GM23338 (cell line): ENCODE results near the gene ACAD9. TPM values are rescaled to one million over a fixed set of nuclear protein-coding genes. Genes with fewer than 3 reads are reported as not detected.

Source experiments
- ATAC-seq: fragments of 200-7000 bp; cut with Tn5 transposase; 3 replicates; pipeline ENCODE4 v1.9.1; 2020
- DNase-seq: peaks from one replicate; pipeline ENCODE4 v3.0.0-alpha.2; 2015; ENCODE audit warnings: low spot score
- H2AFZ ChIP-seq: fragments of 200-600 bp; sonication (generic); 2 replicates; pipeline ENCODE4 v1.8.0; 2016; ENCODE audit warnings: antibody characterized with exemption, mild to moderate bottlenecking, moderate library complexity
- H3F3A ChIP-seq: fragments of 200-600 bp; sonication (generic); replicated peaks from 2 replicates; pipeline ENCODE4 v1.8.0; 2017; ENCODE audit warnings: antibody characterized with exemption, mixed run types, low read depth
- H3K27ac ChIP-seq: fragments of 200-600 bp; sonication (generic); 2 replicates; pipeline ENCODE4 v1.6.1; 2016; ENCODE audit warnings: low read depth
- H3K27me3 ChIP-seq: fragments of 200-600 bp; sonication (generic); 2 replicates; pipeline ENCODE4 v1.8.0; 2016; ENCODE audit warnings: mild to moderate bottlenecking, mixed run types, moderate library complexity; ENCODE audit not compliant: insufficient read depth
- H3K36me3 ChIP-seq: fragments of 200-600 bp; sonication (generic); 2 replicates; pipeline ENCODE4 v1.8.0; 2016; ENCODE audit warnings: mild to moderate bottlenecking; ENCODE audit not compliant: insufficient read depth
- H3K4me1 ChIP-seq: fragments of 200-600 bp; sonication (generic); 2 replicates; pipeline ENCODE4 v1.8.0; 2016; ENCODE audit warnings: mild to moderate bottlenecking, moderate library complexity; ENCODE audit not compliant: insufficient read depth
- H3K4me2 ChIP-seq: fragments of 200-600 bp; sonication (generic); 2 replicates; pipeline ENCODE4 v1.7.1; 2017; ENCODE audit warnings: mixed run types
- H3K4me3 ChIP-seq: fragments of 200-600 bp; sonication (generic); 2 replicates; pipeline ENCODE4 v1.6.1; 2016; ENCODE audit warnings: mixed run types
- H3K79me2 ChIP-seq: fragments of 200-600 bp; sonication (generic); replicated peaks from 2 replicates; pipeline ENCODE4 v1.8.0; 2017; ENCODE audit warnings: mild to moderate bottlenecking; ENCODE audit not compliant: insufficient read depth
- H3K9me2 ChIP-seq: fragments of 200-600 bp; sonication (generic); 2 replicates; pipeline ENCODE4 v1.8.0; 2017; ENCODE audit not compliant: insufficient read depth
- H4K20me1 ChIP-seq: fragments of 200-600 bp; sonication (generic); replicated peaks from 2 replicates; pipeline ENCODE4 v1.8.0; 2017; ENCODE audit warnings: mild to moderate bottlenecking; ENCODE audit not compliant: insufficient read depth
- H3K27ac Mint-ChIP-seq: 2 replicates; pipeline ENCODE4 v1.8.0; 2020; ENCODE audit warnings: inconsistent platforms, mild to moderate bottlenecking, moderate library complexity, mixed read lengths
- H3K27me3 Mint-ChIP-seq: 3 replicates; pipeline ENCODE4 v1.8.0; 2022; ENCODE audit warnings: low read depth, mild to moderate bottlenecking, moderate library complexity, mixed read lengths, inconsistent platforms; ENCODE audit not compliant: insufficient read depth, poor library complexity
- H3K36me3 Mint-ChIP-seq: 3 replicates; pipeline ENCODE4 v1.8.0; 2021; ENCODE audit warnings: low read depth, mild to moderate bottlenecking, inconsistent platforms, moderate library complexity, mixed read lengths
- H3K4me1 Mint-ChIP-seq: 3 replicates; pipeline ENCODE4 v1.8.0; 2020; ENCODE audit warnings: mild to moderate bottlenecking, inconsistent platforms, mixed read lengths
- H3K4me3 Mint-ChIP-seq: 3 replicates; pipeline ENCODE4 v1.8.0; 2021; ENCODE audit warnings: moderate library complexity, mild to moderate bottlenecking, inconsistent platforms, mixed read lengths
- H3K9me3 Mint-ChIP-seq: 3 replicates; pipeline ENCODE4 v1.8.0; 2020; ENCODE audit warnings: moderate library complexity, mild to moderate bottlenecking, inconsistent platforms, mixed read lengths
- CREB1 ChIP-seq: fragments of 250-450 bp; sonication (Bioruptor Pico); IDR thresholded peaks from 2 replicates; pipeline ENCODE4 v1.5.0; 2020; ENCODE audit warnings: low read depth, mild to moderate bottlenecking, moderate library complexity
- EZH2 ChIP-seq: fragments of 200-600 bp; sonication (generic); IDR thresholded peaks from one replicate; pipeline ENCODE4 v1.8.0; 2017; ENCODE audit warnings: antibody characterized with exemption, mild to moderate bottlenecking, low read depth; ENCODE audit not compliant: unreplicated experiment
- EZH2phosphoT487 ChIP-seq: fragments of 200-600 bp; sonication (generic); IDR thresholded peaks from one replicate; pipeline ENCODE4 v1.8.1; 2018; ENCODE audit warnings: antibody characterized with exemption; ENCODE audit not compliant: unreplicated experiment
- JUNB ChIP-seq: IDR thresholded peaks from one replicate; pipeline ENCODE4 v1.6.1; 2016; ENCODE audit warnings: antibody characterized with exemption; ENCODE audit not compliant: unreplicated experiment
- POLR2AphosphoS5 ChIP-seq: IDR thresholded peaks from 2 replicates; pipeline ENCODE4 v1.6.1; 2016; ENCODE audit warnings: antibody characterized with exemption, low read depth
- REST ChIP-seq: IDR thresholded peaks from one replicate; pipeline ENCODE4 v1.6.1; 2018; ENCODE audit warnings: antibody characterized with exemption; ENCODE audit not compliant: unreplicated experiment
- STAT1 ChIP-seq: IDR thresholded peaks from one replicate; pipeline ENCODE4 v1.6.1; 2016; ENCODE audit warnings: antibody characterized with exemption; ENCODE audit not compliant: unreplicated experiment
- ZNF331 ChIP-seq: fragments of 250-450 bp; sonication (Bioruptor Pico); IDR thresholded peaks from 2 replicates; pipeline ENCODE4 v1.5.0; 2020; ENCODE audit warnings: low read depth, mild to moderate bottlenecking, moderate library complexity
- ZNF462 ChIP-seq: fragments of 250-450 bp; sonication (Bioruptor Pico); IDR thresholded peaks from 2 replicates; pipeline ENCODE4 v1.5.0; 2020; ENCODE audit warnings: mild to moderate bottlenecking, moderate library complexity
- polyA plus RNA-seq: library from polyadenylated mRNA; unstranded; fragments of >200 nt; fragmentation: Nextera tagmentation; extraction: Ambion mirVana; gene quantifications from 2 replicates; pipeline ENCODE4 v1.2.1, GENCODE V29; 2016
- total RNA-seq: library from RNA; depleted of rRNA; stranded (reverse); fragments of >200 nt; shearing (Covaris generic); gene quantifications from 2 replicates; pipeline ENCODE4 v1.2.3, GENCODE V29; 2014

The ACAD9 gene
- total and polyA plus RNA-seq, 2 experiments from 2014 or later = 21.2 to 36.4 TPM

GRCh38 chr3:128858167-128858566 is 21.3 kb upstream of the ACAD9 start:
- no peak overlapping the region for H3K27ac ChIP-seq
- no peak overlapping the region for H3K4me3 Mint-ChIP-seq
- ATAC-seq = no peak
- peaks cover 60% of the 10 kb centered on the region for H3K36me3 Mint-ChIP-seq
- H3K4me2 ChIP-seq = no peak overlapping the region
- H2AFZ ChIP-seq = no peak overlapping the region
- H4K20me1 ChIP-seq = no peaks in the 10 kb centered on the region
- TF ChIP-seq EZH2 (no peak), STAT1 (no peak), JUNB (no peak), REST (no peak), EZH2phosphoT487 (no peak), ZNF462 (CRISPR knock-in tag) (no peak), POLR2AphosphoS5 (no peak), CREB1 (CRISPR knock-in tag) (no peak), ZNF331 (CRISPR knock-in tag) (no peak)
- H3K4me1 ChIP-seq = no peaks in the 10 kb centered on the region
- no peaks in the 10 kb centered on the region for H3K79me2 ChIP-seq
- H3K4me1 Mint-ChIP-seq = no peaks in the 10 kb centered on the region
- peaks cover 93% of the 10 kb centered on the region for H3K9me3 Mint-ChIP-seq
- no peak for DNase-seq
- H3K27me3 ChIP-seq = no peaks in the 10 kb centered on the region
- no peaks in the 10 kb centered on the region for H3K9me2 ChIP-seq
- H3F3A ChIP-seq = no peaks in the 10 kb centered on the region
- no peak overlapping the region for H3K4me3 ChIP-seq
- H3K36me3 ChIP-seq = no peaks in the 10 kb centered on the region; the same call in none of the 2 replicates
- H3K27me3 Mint-ChIP-seq = peaks cover 10% of the 10 kb centered on the region
- no peak overlapping the region for H3K27ac Mint-ChIP-seq
